Raji (cell line): ENCODE data around the gene CNTRL.

ENCODE experiments used
- POLR2A ChIP-seq: IDR thresholded peaks from 2 replicates; pipeline ENCODE4 v1.6.1; 2011; ENCODE audit warnings: low read depth, low read length, control low read depth; ENCODE audit not compliant: insufficient read depth

The CNTRL gene

GRCh38 chr9:121185178-121185745, 110.5 kb downstream of the CNTRL start:
- no peak for TF ChIP-seq POLR2A

- TF ChIP-seq POLR2A = no peak
Observed at GRCh38 chr9:121185774-121186403, 111.1 kb downstream of the CNTRL start.

DNA sequence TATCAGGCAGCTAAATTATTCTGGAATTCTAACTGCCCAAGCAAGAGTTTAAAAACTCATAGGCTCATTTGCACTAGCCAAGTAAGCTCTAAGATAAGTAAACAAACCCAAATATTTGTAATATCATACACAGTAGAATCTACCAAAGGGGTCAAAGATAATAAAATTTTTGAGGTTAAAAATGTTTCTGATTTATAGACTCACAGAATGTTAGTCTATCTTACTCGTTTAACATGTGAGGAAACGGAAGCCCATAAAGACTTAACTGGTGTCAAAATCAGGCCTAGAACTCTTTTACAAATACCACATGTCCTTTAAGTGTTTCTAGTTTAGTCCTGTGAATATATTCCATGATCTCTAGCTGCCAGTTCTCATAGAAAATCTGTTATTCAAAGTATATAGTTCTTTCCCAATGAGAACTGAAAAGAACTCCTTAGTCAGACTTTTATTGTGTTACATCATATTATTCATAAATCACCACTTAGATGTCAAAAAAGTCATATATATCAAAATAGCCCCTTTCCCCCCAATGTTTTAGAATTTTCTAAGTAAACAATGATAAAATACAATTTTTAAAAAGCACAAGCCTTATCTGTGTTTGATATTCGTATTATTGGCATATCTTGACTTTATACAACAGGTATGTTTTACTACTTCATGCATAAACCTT, 113.0 kb downstream of the CNTRL start:
- TF ChIP-seq POLR2A = no peak

GRCh38 chr9:121189006-121189405, 114.3 kb downstream of the CNTRL start:
- TF ChIP-seq POLR2A = no peak

DNA sequence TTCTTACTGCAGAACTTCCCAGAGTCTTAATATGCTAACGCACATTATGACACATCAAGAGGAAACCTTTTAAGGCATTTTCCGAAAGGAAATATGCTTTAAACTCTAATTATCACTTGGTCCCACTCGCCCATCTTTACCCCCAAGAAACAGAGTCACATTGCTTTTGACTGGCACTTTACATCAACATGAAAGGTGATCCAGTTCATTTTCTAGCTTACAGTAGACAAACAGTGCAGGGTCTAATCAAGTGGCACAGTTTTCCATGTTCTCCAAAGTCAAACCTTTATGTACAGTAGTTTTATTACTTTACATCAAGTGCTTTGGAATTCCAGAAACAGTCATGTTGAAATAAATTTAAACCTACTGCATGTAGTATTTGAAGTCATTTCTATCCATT, 114.9 kb downstream of the CNTRL start:
- no peak for TF ChIP-seq POLR2A

DNA sequence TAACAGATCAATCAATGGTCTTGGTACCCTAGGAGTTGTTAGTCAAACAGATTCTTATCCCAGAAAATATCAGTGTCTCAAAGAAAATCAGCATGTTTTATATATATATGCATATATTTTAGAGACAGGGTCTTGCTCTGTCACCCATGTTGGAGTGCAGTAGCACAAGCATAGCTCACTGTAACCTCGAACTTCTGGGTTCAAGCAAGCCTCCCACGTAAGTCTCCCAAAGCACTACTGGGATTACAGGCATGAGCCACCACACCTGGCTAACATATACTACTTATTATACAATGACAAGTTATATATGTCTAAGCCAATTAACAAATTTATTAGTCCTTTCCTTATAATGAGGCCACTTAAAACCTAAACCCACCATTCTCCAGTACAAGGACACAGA, 116.5 kb downstream of the CNTRL start:
- TF ChIP-seq POLR2A = no peak

GRCh38 chr9:121192518-121192917, 117.8 kb downstream of the CNTRL start:
- TF ChIP-seq POLR2A = no peak

- TF ChIP-seq POLR2A = no peak
Observed at GRCh38 chr9:121192959-121193640, 118.3 kb downstream of the CNTRL start.

DNA sequence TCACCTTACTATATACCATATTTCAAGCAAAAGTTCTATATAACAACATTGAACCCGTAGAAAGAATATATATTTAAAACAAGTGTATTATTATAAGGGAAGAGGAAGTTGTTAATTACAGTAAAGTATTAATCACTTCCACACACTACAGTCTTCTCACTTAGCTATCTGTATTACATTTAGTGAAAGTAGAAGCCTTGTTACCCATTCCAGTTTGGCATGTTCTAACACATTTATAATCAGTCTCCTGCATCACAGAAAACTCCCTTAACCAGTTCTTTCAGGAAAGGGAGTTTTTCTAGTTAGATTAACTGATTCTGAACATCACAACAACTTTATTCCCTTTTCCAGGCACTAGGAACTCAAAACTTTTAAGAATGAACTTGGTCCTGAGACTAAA, 120.0 kb downstream of the CNTRL start:
- TF ChIP-seq POLR2A = no peak

DNA sequence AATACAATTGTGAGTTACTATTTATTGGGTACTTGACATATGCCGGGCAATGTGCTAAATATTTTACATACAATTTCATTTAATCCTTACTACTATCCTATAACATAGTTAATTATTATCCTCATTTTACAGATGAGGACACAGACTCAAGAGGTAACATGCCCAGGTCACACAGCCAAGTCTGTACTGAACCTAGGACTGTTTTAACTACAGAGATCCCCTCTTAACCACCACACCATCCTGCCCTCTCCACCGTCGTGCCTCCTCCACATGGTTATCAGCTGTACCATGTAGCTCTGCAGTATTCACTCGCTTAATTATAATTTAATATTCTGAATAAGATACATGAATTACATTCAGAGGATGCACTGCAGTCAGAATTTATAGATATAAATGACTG, 121.6 kb downstream of the CNTRL start:
- no peak for TF ChIP-seq POLR2A

DNA sequence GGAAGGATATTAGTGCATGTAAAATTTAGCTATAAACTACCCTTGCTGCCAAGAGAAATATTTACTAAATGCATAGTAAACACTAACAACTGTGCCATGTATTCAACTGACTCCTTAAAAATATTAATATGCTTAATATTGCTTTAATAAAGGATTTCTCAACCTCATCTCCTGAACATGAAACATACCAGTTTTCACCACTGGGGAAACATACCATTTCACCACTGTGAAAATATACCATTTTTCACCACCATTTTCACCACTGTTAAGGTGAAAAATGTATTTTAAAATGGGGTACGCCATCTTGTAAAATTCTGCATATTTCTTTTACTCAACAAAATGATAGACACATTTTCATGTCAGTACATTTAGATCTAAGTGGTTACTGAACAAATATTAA, 122.4 kb downstream of the CNTRL start:
- TF ChIP-seq POLR2A = no peak

DNA sequence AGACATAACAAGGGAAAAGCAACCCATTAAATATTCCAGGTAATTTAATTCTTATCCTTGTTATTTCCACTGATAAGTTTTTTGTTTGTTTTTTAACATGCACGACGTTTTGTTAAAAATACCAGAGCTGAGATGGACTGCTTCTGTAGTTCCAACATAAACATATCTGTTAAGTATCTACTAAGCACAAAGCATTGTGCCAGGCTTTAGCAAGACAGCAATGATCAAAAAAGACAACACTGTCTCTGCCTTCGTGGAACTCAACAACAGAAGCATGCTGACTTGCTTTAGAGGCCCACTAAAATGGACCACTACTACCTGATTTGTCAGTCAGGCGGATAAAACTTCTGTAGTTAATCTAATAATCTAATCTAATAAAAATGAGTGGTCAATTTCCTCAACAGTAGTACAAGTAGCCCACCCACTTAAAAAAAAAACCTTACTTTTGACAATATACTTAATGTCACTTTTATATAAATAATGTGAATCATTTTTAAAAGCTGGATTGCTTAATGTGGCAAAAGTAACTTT, 123.8 kb downstream of the CNTRL start:
- no peak for TF ChIP-seq POLR2A

- no peak for TF ChIP-seq POLR2A
Observed at GRCh38 chr9:121199921-121200320, 125.2 kb downstream of the CNTRL start.

- no peak for TF ChIP-seq POLR2A
Observed at GRCh38 chr9:121200356-121200755, 125.6 kb downstream of the CNTRL start.

- no peak for TF ChIP-seq POLR2A
Observed at GRCh38 chr9:121201045-121201737, 126.4 kb downstream of the CNTRL start.

DNA sequence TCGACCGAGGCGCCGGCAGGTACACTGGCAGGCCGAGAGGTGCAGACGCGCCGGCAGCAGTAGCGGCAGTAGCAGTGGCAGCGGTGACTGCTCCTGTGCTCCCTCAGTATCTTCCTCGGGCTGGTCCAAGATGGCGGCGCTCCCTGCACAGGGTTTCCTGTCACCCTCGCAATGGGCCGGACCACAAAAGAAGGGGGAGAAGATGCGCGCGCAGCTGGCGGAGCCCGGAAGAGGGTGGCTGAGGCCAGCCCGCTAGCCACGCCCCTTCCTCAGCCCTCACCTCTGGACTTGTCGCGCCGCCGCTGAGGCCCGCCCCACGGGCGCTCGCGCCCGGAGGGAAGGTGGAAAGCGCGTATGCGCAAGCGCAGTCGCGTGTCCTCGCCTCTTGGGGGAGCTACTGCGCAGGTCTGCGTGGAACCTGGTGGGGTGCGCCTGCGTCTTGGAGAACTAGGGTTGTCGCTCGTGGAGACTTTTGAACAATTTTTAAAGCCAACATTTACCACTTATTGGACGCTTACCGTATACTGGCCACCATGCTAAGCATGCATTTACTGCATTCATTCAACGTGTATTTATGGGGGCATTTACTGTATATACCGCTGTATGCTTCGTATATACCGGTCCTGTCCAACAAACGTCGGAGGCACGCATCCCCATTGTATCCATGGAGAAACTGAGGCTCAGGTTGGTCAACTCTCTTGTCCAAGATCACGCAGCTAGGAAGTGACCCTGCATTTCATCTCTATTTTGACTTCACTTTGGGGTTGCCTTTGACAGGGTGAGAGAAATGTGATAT, 127.2 kb downstream of the CNTRL start, which contains the start of gene RAB14:
RAB14 (minus strand) TSS at position 132 of the 796 bp plus-strand sequence. CDS start 8,457 bp downstream, outside the sequence.
- peak; percentile 79 for TF ChIP-seq POLR2A
